Measurements from ENCODE around the gene CELF2. TPM values are rescaled to one million over a fixed set of nuclear protein-coding genes. Genes with fewer than 3 reads are reported as not detected.
A peak's percentile ranks its signal among the peaks of the same experiment; 100 is the strongest.
"Not testable (repeated sequence)": the region's sequence is repeated elsewhere in the genome, so short reads cannot be mapped to it uniquely, and the experiment has no call there.

Gene CELF2
- total RNA-seq, 1 experiment from 2014 or later: 28.7 TPM

GRCh38 chr10:11125004-11125403, 107.3 kb downstream of the CELF2 start:
- no CpG with 5 or more reads among the region's 3 CpGs for WGBS (ENCODE audit: extremely low coverage, insufficient read length, low lambda C conversion rate)
- no peaks in the 10 kb centered on the region for H3K9me3 ChIP-seq (ENCODE audit: control insufficient read depth, low read depth, low read length)
- Mint-ChIP-seq H3K9me3 (peaks cover 8 to 12% of the 10 kb centered on the region in 2 experiments; a peak in 4 of 5 replicates), H3K27ac (peak overlapping the region; percentile 4 to 91 (median 6); a peak in 3 of 7 replicates), H3K36me3 (ENCODE audit: insufficient read depth in 1 of 3, low read depth in 3 of 3) (peaks cover 3 to 9% (median 4%) of the 10 kb centered on the region in 3 experiments; a peak in 4 of 7 replicates), H3K4me1 (peaks cover 37 to 40% of the 10 kb centered on the region in 2 experiments), H3K27me3 (ENCODE audit: low read depth) (no peaks in the 10 kb centered on the region), H3K4me3 (no peak overlapping the region; a peak in 1 of 5 replicates)
- H3K23ac ChIP-seq (ENCODE audit: insufficient read length, low read depth, low read length): no peak overlapping the region
- DNase-seq: no peak
- no peak overlapping the region for H2BK12ac ChIP-seq (ENCODE audit: insufficient read length, low read depth, low read length)
- H2AFZ ChIP-seq (ENCODE audit: low read length): no peak overlapping the region
- H2BK5ac ChIP-seq (ENCODE audit: insufficient read length, low read length): no peak overlapping the region
- H3K79me1 ChIP-seq (ENCODE audit: insufficient read depth, low read depth, low read length, poor library complexity, severe bottlenecking): no peaks in the 10 kb centered on the region
- H3K14ac ChIP-seq (ENCODE audit: insufficient read depth, low read length): no peak overlapping the region
- no peak overlapping the region for H4K91ac ChIP-seq (ENCODE audit: insufficient read length, low read depth, low read length)
- H4K8ac ChIP-seq (replicated peaks; ENCODE audit: insufficient read length, low read depth, low read length): no peak overlapping the region
- no peak overlapping the region for H3K18ac ChIP-seq (ENCODE audit: insufficient read length, low read depth, low read length)
- H3K27me3 ChIP-seq (ENCODE audit: insufficient read depth, low read length): no peaks in the 10 kb centered on the region
- no peak overlapping the region for H2BK15ac ChIP-seq (ENCODE audit: low read depth, low read length)
- no peak overlapping the region for H2BK20ac ChIP-seq (ENCODE audit: low read depth, low read length, poor library complexity, severe bottlenecking)
- no peak overlapping the region for H3K9ac ChIP-seq (ENCODE audit: extremely low read depth, insufficient read length, low read length)
- no peak overlapping the region for H3T11ph ChIP-seq (ENCODE audit: low read length)
- no peaks in the 10 kb centered on the region for H3K79me2 ChIP-seq (ENCODE audit: insufficient read depth, low read length)
- H2AK5ac ChIP-seq (ENCODE audit: insufficient read length, low read length): no peak overlapping the region
- no peaks in the 10 kb centered on the region for H3K4me1 ChIP-seq (ENCODE audit: insufficient read depth, low read length)
- no peak overlapping the region for H3K4me2 ChIP-seq (ENCODE audit: insufficient read depth, insufficient read length, low read length)
- H4K5ac ChIP-seq (ENCODE audit: insufficient read length, low read depth, low read length): no peak overlapping the region
- no peak overlapping the region for H2BK120ac ChIP-seq (ENCODE audit: low read depth, low read length, poor library complexity, severe bottlenecking)
- H3K23me2 ChIP-seq (ENCODE audit: insufficient read length, low read depth, low read length, poor library complexity, severe bottlenecking): no peaks in the 10 kb centered on the region
- no peak overlapping the region for H3K27ac ChIP-seq (ENCODE audit: insufficient read length, low read depth, low read length)
- TF ChIP-seq CTCF (conservative IDR thresholded peaks at IDR 0.05): no peak
- H4K20me1 ChIP-seq (ENCODE audit: control insufficient read depth, insufficient read depth, insufficient read length): no peaks in the 10 kb centered on the region
- no peak overlapping the region for H3K4ac ChIP-seq (ENCODE audit: low read depth, low read length)
- H3K56ac ChIP-seq (ENCODE audit: insufficient read length, low read depth, low read length): no peak overlapping the region

DNA sequence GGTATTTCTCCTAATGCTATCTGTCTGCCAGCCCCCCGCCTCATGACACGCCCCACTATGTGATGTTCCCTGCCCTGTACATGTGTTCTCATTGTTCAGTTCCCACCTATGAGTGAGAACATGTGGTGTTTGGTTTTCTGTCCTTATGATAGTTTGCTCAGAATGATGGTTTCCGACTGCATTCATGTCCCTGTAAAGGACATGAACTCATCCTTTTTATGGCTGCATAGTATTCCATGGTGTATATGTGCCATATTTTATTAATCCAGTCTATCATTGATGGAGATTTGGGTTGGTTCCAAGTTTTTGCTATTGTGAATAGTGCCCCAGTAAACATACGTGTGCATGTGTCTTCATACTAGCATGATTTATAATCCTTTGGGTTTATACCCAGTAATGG, 109.3 kb downstream of the CELF2 start:
- H3K4me1 ChIP-seq (ENCODE audit: insufficient read depth, low read length); H3K4me2 ChIP-seq (ENCODE audit: insufficient read depth, insufficient read length, low read length); H2BK120ac ChIP-seq (ENCODE audit: low read depth, low read length, poor library complexity, severe bottlenecking); H2BK20ac ChIP-seq (ENCODE audit: low read depth, low read length, poor library complexity, severe bottlenecking); H3K27ac Mint-ChIP-seq; H3K23ac ChIP-seq (ENCODE audit: insufficient read length, low read depth, low read length); H2AK5ac ChIP-seq (ENCODE audit: insufficient read length, low read length); H3K27ac ChIP-seq (ENCODE audit: insufficient read length, low read depth, low read length); H3K9me3 ChIP-seq (ENCODE audit: control insufficient read depth, low read depth, low read length); H3K14ac ChIP-seq (ENCODE audit: insufficient read depth, low read length); H4K8ac ChIP-seq (replicated peaks; ENCODE audit: insufficient read length, low read depth, low read length); H2AFZ ChIP-seq (ENCODE audit: low read length); H3K4ac ChIP-seq (ENCODE audit: low read depth, low read length); H3K27me3 ChIP-seq (ENCODE audit: insufficient read depth, low read length); H3T11ph ChIP-seq (ENCODE audit: low read length); H3K18ac ChIP-seq (ENCODE audit: insufficient read length, low read depth, low read length); H4K20me1 ChIP-seq (ENCODE audit: control insufficient read depth, insufficient read depth, insufficient read length); H3K27me3 Mint-ChIP-seq (ENCODE audit: low read depth); H4K5ac ChIP-seq (ENCODE audit: insufficient read length, low read depth, low read length); H3K79me2 ChIP-seq (ENCODE audit: insufficient read depth, low read length); H3K79me1 ChIP-seq (ENCODE audit: insufficient read depth, low read depth, low read length, poor library complexity, severe bottlenecking); H4K91ac ChIP-seq (ENCODE audit: insufficient read length, low read depth, low read length); H2BK5ac ChIP-seq (ENCODE audit: insufficient read length, low read length); H3K9ac ChIP-seq (ENCODE audit: extremely low read depth, insufficient read length, low read length); H2BK12ac ChIP-seq (ENCODE audit: insufficient read length, low read depth, low read length); DNase-seq; H3K4me3 Mint-ChIP-seq; H3K23me2 ChIP-seq (ENCODE audit: insufficient read length, low read depth, low read length, poor library complexity, severe bottlenecking); H3K36me3 Mint-ChIP-seq (ENCODE audit: insufficient read depth in 1 of 3, low read depth in 3 of 3); H3K56ac ChIP-seq (ENCODE audit: insufficient read length, low read depth, low read length); H2BK15ac ChIP-seq (ENCODE audit: low read depth, low read length): not testable (repeated sequence)
- H3K9me3 Mint-ChIP-seq: peaks cover 8 to 12% of the 10 kb centered on the region in 2 experiments; a peak in 4 of 5 replicates
- WGBS (ENCODE audit: extremely low coverage, insufficient read length, low lambda C conversion rate): no CpG with 5 or more reads among the region's 4 CpGs
- H3K4me1 Mint-ChIP-seq: peaks cover 29 to 34% of the 10 kb centered on the region in 2 experiments
